GM18498 (cell line): ENCODE data around the gene C6orf47.

ENCODE experiments used
- ATAC-seq: cut with Tn5 transposase; IDR thresholded peaks from one replicate; pipeline ENCODE4 v1.9.1; 2021; ENCODE audit warnings: mild to moderate bottlenecking, moderate library complexity; ENCODE audit not compliant: unreplicated experiment

The C6orf47 gene

GRCh38 chr6:31689249-31690110 is 28.9 kb upstream of the C6orf47 start:
- no peak for ATAC-seq

GRCh38 chr6:31687860-31688693 is 27.5 kb upstream of the C6orf47 start:
- no peak for ATAC-seq

GRCh38 chr6:31687321-31687720 is 26.7 kb upstream of the C6orf47 start:
- ATAC-seq = no peak

GRCh38 chr6:31686483-31686882 is 25.9 kb upstream of the C6orf47 start:
- ATAC-seq = no peak

- no peak for ATAC-seq
Measured at GRCh38 chr6:31683591-31683990, 23.0 kb upstream of the C6orf47 start.

GRCh38 chr6:31681135-31681671 is 20.6 kb upstream of the C6orf47 start:
- ATAC-seq = peak; percentile 34

GRCh38 chr6:31680226-31681134 is 19.9 kb upstream of the C6orf47 start, which contains the start of gene LY6G5C:
Gene LY6G5C (minus strand): TSS chr6:31681067. CDS start chr6:31680373, 694 bp downstream.
- peak; percentile 52 for ATAC-seq

GRCh38 chr6:31677955-31678354 is 17.4 kb upstream of the C6orf47 start:
- ATAC-seq = no peak

GRCh38 chr6:31676904-31677303 is 16.3 kb upstream of the C6orf47 start:
- no peak for ATAC-seq

GRCh38 chr6:31676322-31676903 is 15.8 kb upstream of the C6orf47 start:
- ATAC-seq = no peak

- ATAC-seq = no peak
Measured at GRCh38 chr6:31669676-31670075, 9.1 kb upstream of the C6orf47 start, which contains the start of gene LY6G5B. Gene LY6G5B (plus strand): TSS chr6:31669976. CDS start chr6:31670951, 975 bp downstream.

GRCh38 chr6:31666337-31666965 is 5.9 kb upstream of the C6orf47 start:
- ATAC-seq = no peak

- peak; percentile 77 for ATAC-seq
Measured at GRCh38 chr6:31665501-31666336, 5.1 kb upstream of the C6orf47 start, which contains the start of gene CSNK2B. Gene CSNK2B (plus strand): TSS chr6:31666080. CDS start chr6:31666832, 752 bp downstream.

GRCh38 chr6:31664790-31665500 is 4.4 kb upstream of the C6orf47 start, which contains the start of gene GPANK1:
Gene GPANK1 (minus strand): TSS chr6:31664997. CDS start chr6:31664478, 519 bp downstream.
- peak; percentile 38 for ATAC-seq

- no peak for ATAC-seq
Measured at GRCh38 chr6:31663961-31664789, 3.6 kb upstream of the C6orf47 start.

- ATAC-seq = no peak
Measured at GRCh38 chr6:31663126-31663960, 2.8 kb upstream of the C6orf47 start.
